Mesenchymal stem cell (in vitro differentiated cells and primary cell): ENCODE data around the gene SP4.

Experiments used
- DNase-seq: peaks from one replicate; pipeline ENCODE4 v3.0.0-alpha.2; 2013
- H2AFZ ChIP-seq: one replicate; pipeline ENCODE4 v1.6.1; 2013; ENCODE audit warnings: low read depth, mild to moderate bottlenecking, control low read depth, inconsistent platforms, low read length, moderate library complexity
- H2AK5ac ChIP-seq: 2 replicates; pipeline ENCODE4 v1.6.1; 2013; ENCODE audit warnings: low read length, moderate library complexity, mild to moderate bottlenecking, inconsistent platforms; ENCODE audit not compliant: severe bottlenecking
- H2BK120ac ChIP-seq: one replicate; pipeline ENCODE4 v1.6.1; 2013; ENCODE audit warnings: low read depth, mild to moderate bottlenecking, inconsistent platforms, low read length, moderate library complexity
- H2BK12ac ChIP-seq, 2 experiments: one replicate each; pipeline ENCODE4 v1.6.1; 2013; ENCODE audit warnings: inconsistent platforms in 2 of 2, low read length in 2 of 2, mild to moderate bottlenecking in 2 of 2, moderate library complexity in 2 of 2, control low read depth in 1 of 2
- H2BK15ac ChIP-seq: one replicate; pipeline ENCODE4 v1.6.1; 2013; ENCODE audit warnings: mild to moderate bottlenecking, low read depth, inconsistent platforms; ENCODE audit not compliant: poor library complexity, severe bottlenecking
- H2BK5ac ChIP-seq: 2 replicates; pipeline ENCODE4 v1.6.1; 2013; ENCODE audit warnings: low read depth, mild to moderate bottlenecking, low read length, control low read depth, inconsistent platforms; ENCODE audit not compliant: poor library complexity, severe bottlenecking
- H3K14ac ChIP-seq, 2 experiments: one replicate each; pipeline ENCODE4 v1.6.1; 2013; ENCODE audit warnings: inconsistent platforms in 2 of 2, low read length in 2 of 2, control low read depth in 1 of 2, mild to moderate bottlenecking in 1 of 2, moderate library complexity in 1 of 2
- H3K18ac ChIP-seq, 2 experiments: one replicate each; pipeline ENCODE4 v1.6.1; 2013; ENCODE audit warnings: inconsistent platforms in 2 of 2, low read length in 2 of 2, control low read depth in 1 of 2, low read depth in 1 of 2, mild to moderate bottlenecking in 1 of 2
- H3K23ac ChIP-seq, 2 experiments: one replicate each; pipeline ENCODE4 v1.6.1; 2013; ENCODE audit warnings: inconsistent platforms in 2 of 2, low read length in 2 of 2, mild to moderate bottlenecking in 2 of 2, moderate library complexity in 2 of 2, control low read depth in 1 of 2
- H3K27ac ChIP-seq: 2 replicates; pipeline ENCODE4 v1.5.1; 2013; ENCODE audit warnings: mild to moderate bottlenecking, moderate library complexity, low read length, control low read depth, inconsistent platforms; ENCODE audit not compliant: poor library complexity, severe bottlenecking
- H3K27me3 ChIP-seq, 2 experiments: 2 replicates each; pipeline versions ENCODE4 v1.6.1 to v1.7.0; 2013; ENCODE audit warnings: low read length in 2 of 2, mild to moderate bottlenecking in 2 of 2, moderate library complexity in 2 of 2, control low read depth in 1 of 2, inconsistent platforms in 1 of 2; ENCODE audit not compliant: control insufficient read depth in 1 of 2, insufficient read depth in 1 of 2
- H3K36me3 ChIP-seq, 2 experiments: 2 replicates each; pipeline versions ENCODE4 v1.6.1 to v1.7.0; 2013; ENCODE audit warnings: low read length in 2 of 2, control low read depth in 1 of 2, inconsistent platforms in 1 of 2, low read depth in 1 of 2, mild to moderate bottlenecking in 1 of 2; ENCODE audit not compliant: insufficient read depth in 2 of 2, control insufficient read depth in 1 of 2
- H3K4ac ChIP-seq, 2 experiments: one replicate each; pipeline ENCODE4 v1.6.1; 2013; ENCODE audit warnings: inconsistent platforms in 2 of 2, low read length in 2 of 2, mild to moderate bottlenecking in 2 of 2, moderate library complexity in 2 of 2, control low read depth in 1 of 2, low read depth in 1 of 2
- H3K4me1 ChIP-seq: 2 replicates; pipeline ENCODE4 v1.6.1; 2013; ENCODE audit warnings: low read depth, low read length, control low read depth; ENCODE audit not compliant: control insufficient read depth, insufficient read depth
- H3K4me2 ChIP-seq: 2 replicates; pipeline ENCODE4 v1.6.1; 2013; ENCODE audit warnings: low read length, mild to moderate bottlenecking, inconsistent platforms; ENCODE audit not compliant: poor library complexity, severe bottlenecking
- H3K4me3 ChIP-seq, 2 experiments: 2 replicates each; pipeline versions ENCODE4 v1.5.1 to v1.7.0; 2013; ENCODE audit warnings: low read length in 2 of 2, mild to moderate bottlenecking in 2 of 2, control low read depth in 1 of 2, low read depth in 1 of 2; ENCODE audit not compliant: insufficient read depth in 1 of 2
- H3K79me1 ChIP-seq: replicated peaks from 2 replicates; pipeline ENCODE4 v1.6.1; 2013; ENCODE audit warnings: mild to moderate bottlenecking, control low read depth, low read length, inconsistent platforms; ENCODE audit not compliant: poor library complexity, severe bottlenecking
- H3K9ac ChIP-seq: 2 replicates; pipeline ENCODE4 v1.7.0; 2013; ENCODE audit warnings: mild to moderate bottlenecking, low read length, moderate library complexity
- H3K9me3 ChIP-seq: 2 replicates; pipeline ENCODE4 v1.7.0; 2013; ENCODE audit warnings: mild to moderate bottlenecking, low read length; ENCODE audit not compliant: control insufficient read depth
- H4K8ac ChIP-seq: one replicate; pipeline ENCODE4 v1.6.1; 2013; ENCODE audit warnings: inconsistent platforms, mild to moderate bottlenecking, low read length, moderate library complexity
- H4K91ac ChIP-seq: one replicate; pipeline ENCODE4 v1.6.1; 2013; ENCODE audit warnings: mild to moderate bottlenecking, low read length, inconsistent platforms
- WGBS: methylation state at CpG from one replicate; pipeline ENCODE4 v1.1.7; 2013; ENCODE audit warnings: mixed read lengths; 5-methylcytosine and 5-hydroxymethylcytosine counted together

Gene SP4

GRCh38 chr7:21429021-21429420 is 1.1 kb downstream of the SP4 start:
- Histone ChIP-seq H2BK120ac (no peak overlapping the region), H3K4me2 (no peak overlapping the region), H2BK15ac (no peak overlapping the region), H3K79me1 (peaks cover 10% of the 10 kb centered on the region), H4K8ac (no peak overlapping the region), H3K4me1 (peaks cover 5% of the 10 kb centered on the region), H3K9ac (peak overlapping the region; percentile 90), H3K9me3 (no peaks in the 10 kb centered on the region), H3K23ac (no peak overlapping the region), H2AK5ac (no peak overlapping the region), H4K91ac (no peak overlapping the region), H3K18ac (no peak overlapping the region), H2BK5ac (no peak overlapping the region), H3K36me3 (no peaks in the 10 kb centered on the region), H2BK12ac (no peak overlapping the region), H3K14ac (no peak overlapping the region), H3K4ac (no peak overlapping the region), H3K27ac (no peak overlapping the region), H3K4me3 (peak overlapping the region in 1 of 2 experiments; percentile 82), H2AFZ (no peak overlapping the region), H3K27me3 (no peaks in the 10 kb centered on the region)
- no peak for DNase-seq
- WGBS: 65% methylated on average over 3 of the region's 3 CpGs

GRCh38 chr7:21429786-21430574 is 2.1 kb downstream of the SP4 start:
- H3K27ac ChIP-seq: no peak overlapping the region
- 92% methylated on average over 8 of the region's 8 CpGs for WGBS
- H3K36me3 ChIP-seq: no peaks in the 10 kb centered on the region
- H3K14ac ChIP-seq: no peak overlapping the region
- H3K4me2 ChIP-seq: no peak overlapping the region
- no peaks in the 10 kb centered on the region for H3K27me3 ChIP-seq
- no peak overlapping the region for H2AFZ ChIP-seq
- H2BK120ac ChIP-seq: no peak overlapping the region
- no peak overlapping the region for H3K18ac ChIP-seq
- no peak overlapping the region for H3K4me3 ChIP-seq
- H3K79me1 ChIP-seq: peaks cover 10% of the 10 kb centered on the region
- H2BK15ac ChIP-seq: no peak overlapping the region
- no peak for DNase-seq
- H3K9me3 ChIP-seq: no peaks in the 10 kb centered on the region
- H3K9ac ChIP-seq: no peak overlapping the region
- no peak overlapping the region for H4K91ac ChIP-seq
- no peak overlapping the region for H3K23ac ChIP-seq
- no peak overlapping the region for H2BK12ac ChIP-seq
- H3K4ac ChIP-seq: no peak overlapping the region
- no peak overlapping the region for H2BK5ac ChIP-seq
- H3K4me1 ChIP-seq: peaks cover 5% of the 10 kb centered on the region
- no peak overlapping the region for H4K8ac ChIP-seq
- no peak overlapping the region for H2AK5ac ChIP-seq

- no peak overlapping the region for H3K4ac ChIP-seq
- no peak overlapping the region for H2AFZ ChIP-seq
- no peak overlapping the region for H2BK12ac ChIP-seq
- no peak overlapping the region for H2AK5ac ChIP-seq
- H2BK5ac ChIP-seq: no peak overlapping the region
- no peak overlapping the region for H2BK15ac ChIP-seq
- H3K9ac ChIP-seq: no peak overlapping the region
- H3K4me2 ChIP-seq: no peak overlapping the region
- H4K8ac ChIP-seq: no peak overlapping the region
- no peak overlapping the region for H3K27ac ChIP-seq
- H3K23ac ChIP-seq: no peak overlapping the region
- peaks cover 5% of the 10 kb centered on the region for H3K4me1 ChIP-seq
- no peaks in the 10 kb centered on the region for H3K9me3 ChIP-seq
- H3K4me3 ChIP-seq: no peak overlapping the region
- H3K79me1 ChIP-seq: peaks cover 10% of the 10 kb centered on the region
- WGBS: 67% methylated on average over 1 of the region's 3 CpGs
- no peak for DNase-seq
- no peak overlapping the region for H2BK120ac ChIP-seq
- H3K18ac ChIP-seq: no peak overlapping the region
- H3K36me3 ChIP-seq: no peaks in the 10 kb centered on the region
- H4K91ac ChIP-seq: no peak overlapping the region
- H3K27me3 ChIP-seq: no peaks in the 10 kb centered on the region
- no peak overlapping the region for H3K14ac ChIP-seq
These were observed 2.7 kb downstream of the SP4 start for GRCh38 chr7:21430575-21430954.

GRCh38 chr7:21443149-21443841 is 15.4 kb downstream of the SP4 start:
- no peak for DNase-seq
- Histone ChIP-seq H2BK15ac (no peak overlapping the region), H4K91ac (no peak overlapping the region)

More at GRCh38 chr7:21443149-21443841, 15.4 kb downstream of the SP4 start:
- no peak overlapping the region for H3K9ac ChIP-seq
- no peak overlapping the region for H3K14ac ChIP-seq
- H3K27ac ChIP-seq: no peak overlapping the region
- H3K4me2 ChIP-seq: no peak overlapping the region
- peaks cover 6% of the 10 kb centered on the region for H3K79me1 ChIP-seq
- no peak overlapping the region for H4K8ac ChIP-seq
- H3K23ac ChIP-seq: no peak overlapping the region
- no peaks in the 10 kb centered on the region for H3K9me3 ChIP-seq
- H3K27me3 ChIP-seq: no peaks in the 10 kb centered on the region
- H3K4ac ChIP-seq: no peak overlapping the region
- no peak overlapping the region for H2BK120ac ChIP-seq
- no peak overlapping the region for H3K4me3 ChIP-seq
- H2BK12ac ChIP-seq: no peak overlapping the region
- H3K4me1 ChIP-seq: no peaks in the 10 kb centered on the region
- 95% methylated on average over 7 of the region's 7 CpGs for WGBS
- no peak overlapping the region for H3K18ac ChIP-seq
- H2AK5ac ChIP-seq: no peak overlapping the region
- no peaks in the 10 kb centered on the region for H3K36me3 ChIP-seq
- no peak overlapping the region for H2BK5ac ChIP-seq
- no peak overlapping the region for H2AFZ ChIP-seq
